K562 (cell line): ENCODE data around the gene SUPT16H. TPM values are rescaled to one million over a fixed set of nuclear protein-coding genes. Genes with fewer than 3 reads are reported as not detected.

ENCODE experiments used
- ATAC-seq: fragments of 200-7000 bp; cut with Tn5 transposase; 3 replicates; pipeline ENCODE4 v1.9.1; 2020; ENCODE audit warnings: moderate library complexity
- BruUV-seq: library from RNA; stranded (reverse); fragments of 400-500 nt; replicated peaks from 2 replicates; lab custom pipeline; 2021; lab: Mats Ljungman, UMichigan
- CTCF ChIA-PET: fragments of 300-600 bp; formaldehyde crosslinking; extraction: SDS; loops from one replicate; lab custom pipeline; 2021; ENCODE audit warnings: low intra/inter-chr PET ratio; lab: Yijun Ruan, JAX
- POLR2A ChIA-PET: fragments of 300-600, 350-650 bp; sonication (Branson Sonifier 250); formaldehyde crosslinking; extraction: SDS; loops from one replicate; lab custom pipeline; 2021; ENCODE audit warnings: antibody characterized with exemption, inconsistent platforms; lab: Yijun Ruan, JAX
- DNase-seq, 4 experiments: peaks; one replicate each; pipeline versions ENCODE4 v3.0.0 to v3.0.0-alpha.2; 2011 to 2018; ENCODE audit warnings: low spot score in 3 of 4, mixed read lengths in 3 of 4; ENCODE audit errors: extremely low read depth in 1 of 4
- FAIRE-seq: peaks from 2 replicates; lab custom pipeline; 2011; peaks lifted over from hg19 to GRCh38; lab: Jason Lieb, UNC
- H2AFZ ChIP-seq: 2 replicates; pipeline ENCODE4 v1.6.0; 2011; ENCODE audit warnings: low read depth, low read length, control low read depth, inconsistent platforms
- H3K27ac ChIP-seq: fragments of 200-600 bp; 3 replicates; pipeline ENCODE4 v1.8.0; 2011; ENCODE audit warnings: low read depth, mild to moderate bottlenecking, control low read depth, inconsistent platforms, low read length, moderate library complexity, mixed read lengths; ENCODE audit errors: extremely low read depth
- H3K27me3 ChIP-seq, 2 experiments: fragments of 300-600 bp in 1 of 2; 2 replicates in 1 of 2; 3 replicates in 1 of 2; pipeline versions ENCODE4 v1.6.0 to v1.8.0; 2011; ENCODE audit warnings: inconsistent platforms in 2 of 2, low read length in 2 of 2, mild to moderate bottlenecking in 1 of 2, mixed read lengths in 1 of 2, moderate library complexity in 1 of 2; ENCODE audit not compliant: control insufficient read depth in 2 of 2, insufficient read depth in 2 of 2
- H3K36me3 ChIP-seq: fragments of 300-600 bp; 3 replicates; pipeline ENCODE4 v1.8.0; 2011; ENCODE audit warnings: mild to moderate bottlenecking, low read length, inconsistent platforms; ENCODE audit not compliant: control insufficient read depth, insufficient read depth
- H3K4me1 ChIP-seq, 2 experiments: fragments of 200-600 bp in 1 of 2; replicated peaks in 1 of 2; 2 replicates in 1 of 2; 3 replicates in 1 of 2; pipeline versions ENCODE4 v1.5.1 to v1.8.0; 2011; ENCODE audit warnings: inconsistent platforms in 2 of 2, low read length in 2 of 2, mild to moderate bottlenecking in 1 of 2, mixed read lengths in 1 of 2, moderate library complexity in 1 of 2; ENCODE audit not compliant: control insufficient read depth in 2 of 2, insufficient read depth in 2 of 2
- H3K4me2 ChIP-seq: 2 replicates; pipeline ENCODE4 v1.6.1; 2011; ENCODE audit warnings: low read length, control low read depth, inconsistent platforms, mixed read lengths; ENCODE audit not compliant: insufficient read depth
- H3K4me3 ChIP-seq: fragments of 200-600 bp; sonication (generic), shearing (Covaris generic); 2 replicates; pipeline ENCODE4 v1.5.1; 2016; ENCODE audit warnings: control low read depth, inconsistent platforms
- H3K79me2 ChIP-seq: fragments of 200-600 bp; 3 replicates; pipeline ENCODE4 v1.8.0; 2011; ENCODE audit warnings: low read length, inconsistent platforms; ENCODE audit not compliant: control insufficient read depth, insufficient read depth
- H3K9ac ChIP-seq, 2 experiments: 2 replicates each; pipeline versions ENCODE4 v1.6.0 to v1.6.1; 2011; ENCODE audit warnings: low read depth in 2 of 2, low read length in 2 of 2, control low read depth in 1 of 2, inconsistent platforms in 1 of 2, mild to moderate bottlenecking in 1 of 2, mixed read lengths in 1 of 2; ENCODE audit not compliant: insufficient read depth in 1 of 2
- H3K9me1 ChIP-seq: one replicate; pipeline ENCODE4 v1.6.0; 2011; ENCODE audit warnings: inconsistent platforms, mild to moderate bottlenecking, low read length, moderate library complexity; ENCODE audit not compliant: control insufficient read depth, insufficient read depth
- H3K9me3 ChIP-seq: replicated peaks from 2 replicates; pipeline ENCODE4 v1.5.1; 2011; ENCODE audit warnings: low read depth, low read length, inconsistent platforms; ENCODE audit not compliant: control insufficient read depth, insufficient read depth
- H4K20me1 ChIP-seq: replicated peaks from 2 replicates; pipeline ENCODE4 v1.6.1; 2011; ENCODE audit warnings: low read length, inconsistent platforms, mixed read lengths; ENCODE audit not compliant: control insufficient read depth, insufficient read depth
- BCOR ChIP-seq: fragments of 450-650 bp; IDR thresholded peaks from 2 replicates; pipeline ENCODE4 v1.6.1; 2016
- BHLHE40 ChIP-seq: IDR thresholded peaks from 2 replicates; pipeline ENCODE4 v1.6.1; 2011; ENCODE audit warnings: low read length, improper control_type of control experiment
- CHAMP1 ChIP-seq: fragments of 450-650 bp; IDR thresholded peaks from 2 replicates; pipeline ENCODE4 v1.6.1; 2016; ENCODE audit warnings: mild to moderate bottlenecking
- E2F6 ChIP-seq, 2 experiments: IDR thresholded peaks; 2 replicates each; pipeline ENCODE4 v1.6.1; 2011; ENCODE audit warnings: borderline replicate concordance in 1 of 2, control low read depth in 1 of 2, low read depth in 1 of 2, low read length in 1 of 2, mild to moderate bottlenecking in 1 of 2, mixed read lengths in 1 of 2, moderate library complexity in 1 of 2; ENCODE audit not compliant: insufficient read depth in 1 of 2, insufficient read length in 1 of 2, poor library complexity in 1 of 2, severe bottlenecking in 1 of 2; ENCODE audit errors: extremely low read depth in 1 of 2
- FOXJ2 ChIP-seq: fragments of 200-800 bp; sonication (Bioruptor generic); IDR thresholded peaks from 2 replicates; pipeline ENCODE4 v1.6.1; 2016; ENCODE audit warnings: missing genetic modification characterization, missing compliant biosample characterization
- MEF2A ChIP-seq: IDR thresholded peaks from 2 replicates; pipeline ENCODE4 v1.6.1; 2011; ENCODE audit warnings: low read depth, mild to moderate bottlenecking, low read length, moderate library complexity; ENCODE audit not compliant: control insufficient read depth
- NFIC ChIP-seq: fragments of 450-650 bp; IDR thresholded peaks from 2 replicates; pipeline ENCODE4 v1.6.1; 2017; ENCODE audit warnings: mild to moderate bottlenecking, inconsistent platforms
- PCBP1 ChIP-seq: fragments of 200-400 bp; formaldehyde crosslinking; IDR thresholded peaks from 2 replicates; pipeline ENCODE4 v1.6.1; 2018; ENCODE audit warnings: mild to moderate bottlenecking, low read depth, low read length; ENCODE audit not compliant: poor library complexity, severe bottlenecking
- POLR3A ChIP-seq: IDR thresholded peaks from 2 replicates; pipeline ENCODE4 v1.6.1; 2011; ENCODE audit warnings: borderline replicate concordance, mild to moderate bottlenecking, moderate library complexity; ENCODE audit not compliant: insufficient read length, insufficient read depth; ENCODE audit errors: extremely low read depth
- SAFB2 ChIP-seq: fragments of 200-400 bp; formaldehyde crosslinking; IDR thresholded peaks from 2 replicates; pipeline ENCODE4 v1.6.1; 2018; ENCODE audit warnings: borderline replicate concordance, low read length, low read depth, moderate library complexity; ENCODE audit not compliant: severe bottlenecking
- TFE3 ChIP-seq: fragments of 450-650 bp; formaldehyde crosslinking; IDR thresholded peaks from 2 replicates; pipeline ENCODE4 v1.4.0; 2020; ENCODE audit warnings: mild to moderate bottlenecking, mixed read lengths
- THAP12 ChIP-seq: fragments of 250-450 bp; sonication (Bioruptor Pico); IDR thresholded peaks from 2 replicates; pipeline ENCODE4 v1.9.0; 2021; ENCODE audit warnings: mild to moderate bottlenecking, inconsistent platforms
- ZNF583 ChIP-seq: fragments of 250-450 bp; sonication (Bioruptor Pico); IDR thresholded peaks from 2 replicates; pipeline ENCODE4 v1.4.0; 2020
- WGBS: fragments of 100-300 bp; shearing (Covaris generic); methylation state at CpG from one replicate; pipeline ENCODE4 v1.1.6; 2016; ENCODE audit warnings: low coverage, mixed read lengths; ENCODE audit not compliant: insufficient coverage; ENCODE audit errors: missing lambda C conversion rate; 5-methylcytosine and 5-hydroxymethylcytosine counted together
- in situ Hi-C: fragments of 300-500 bp; cut with MboI; formaldehyde crosslinking; loops from 4 replicates; pipeline ENCODE4 v1.15.0; 2018; ENCODE audit warnings: inconsistent platforms, mixed read lengths
- intact Hi-C: fragments of 100-400 bp; cut with micrococcal nuclease; formaldehyde crosslinking; loops from 2 replicates; pipeline ENCODE4 v1.14.2; 2022
- polyA plus RNA-seq, 8 experiments: library from polyadenylated mRNA; depleted of rRNA in 4 of 8; stranded (reverse) in 5 of 8; unstranded in 3 of 8; fragments of >200 nt; fragmentation: Nextera tagmentation in 2 of 8; fragmentation: Illumina TruSeq in 1 of 8; extraction: Ambion mirVana in 2 of 8; extraction: Trizol in 1 of 8; gene quantifications; 2 replicates each; pipeline versions ENCODE4 v1.2.1 to v1.2.3, GENCODE V29; 2011 to 2014; ENCODE audit warnings: inconsistent platforms in 1 of 8, missing spikeins in 1 of 8
- total RNA-seq, 7 experiments: library from RNA; depleted of rRNA in 6 of 7; stranded (reverse); fragments of >200 nt in 6 of 7; fragmentation: Illumina TruSeq in 2 of 7; extraction: Trizol in 2 of 7; gene quantifications; 2 replicates each; pipeline versions ENCODE4 v1.2.1 to v1.2.3, GENCODE V29; 2011 to 2021; ENCODE audit warnings: low replicate concordance in 1 of 7

Gene SUPT16H
- total and polyA plus RNA-seq, 9 of the 15 experiments (the other 6 are each of a cell fraction or from before 2014, with no cell fraction given) = 75.4 to 152 (median 105) TPM

- no peak overlapping the region for H3K9ac ChIP-seq
- no peak for DNase-seq
- no peaks in the 10 kb centered on the region for H3K27me3 ChIP-seq
- H3K4me1 ChIP-seq = no peaks in the 10 kb centered on the region
- no peak overlapping the region for H3K4me3 ChIP-seq
- H3K79me2 ChIP-seq = no peaks in the 10 kb centered on the region
- H3K4me2 ChIP-seq = no peak overlapping the region
- no peak for FAIRE-seq
- no peaks in the 10 kb centered on the region for H3K9me1 ChIP-seq
- intact Hi-C loops (no loop called here), in situ Hi-C loops (no loop called here)
- no peak for ATAC-seq
- no peaks in the 10 kb centered on the region for H4K20me1 ChIP-seq
- 59% methylated on average over 13 of the region's 13 CpGs for WGBS
- no peaks in the 10 kb centered on the region for H3K9me3 ChIP-seq
- H2AFZ ChIP-seq = no peak overlapping the region
- ChIA-PET POLR2A (no interaction called here), CTCF (no interaction called here)
- no TSS peak for BruUV-seq
- H3K27ac ChIP-seq = no peak overlapping the region
- H3K36me3 ChIP-seq = no peaks in the 10 kb centered on the region
- TF ChIP-seq CHAMP1 (no peak), THAP12 (CRISPR knock-in tag) (no peak), BHLHE40 (no peak), FOXJ2 (tag) (no peak), SAFB2 (no peak), MEF2A (no peak), BCOR (peak; percentile 34; the same call in 1 of the 2 replicates), NFIC (peak; percentile 66), E2F6 (IDR thresholded peaks at IDR 0.05; ENCODE audit: borderline replicate concordance in 1 of 2, extremely low read depth in 1 of 2, insufficient read depth in 1 of 2, insufficient read length in 1 of 2, low read depth in 1 of 2, low read length in 1 of 2, poor library complexity in 1 of 2, severe bottlenecking in 1 of 2) (no peak), PCBP1 (no peak), TFE3 (CRISPR knock-in tag) (no peak), ZNF583 (CRISPR knock-in tag) (no peak), POLR3A (no peak)
These were observed 40.6 kb downstream of the SUPT16H start for GRCh38 chr14:21343035-21343794.
